ENCODE measurements around the gene NYNRIN.
"Not testable (repeated sequence)": the region's sequence is repeated elsewhere in the genome, so short reads cannot be mapped to it uniquely, and the experiment has no call there.

NYNRIN gene

DNA sequence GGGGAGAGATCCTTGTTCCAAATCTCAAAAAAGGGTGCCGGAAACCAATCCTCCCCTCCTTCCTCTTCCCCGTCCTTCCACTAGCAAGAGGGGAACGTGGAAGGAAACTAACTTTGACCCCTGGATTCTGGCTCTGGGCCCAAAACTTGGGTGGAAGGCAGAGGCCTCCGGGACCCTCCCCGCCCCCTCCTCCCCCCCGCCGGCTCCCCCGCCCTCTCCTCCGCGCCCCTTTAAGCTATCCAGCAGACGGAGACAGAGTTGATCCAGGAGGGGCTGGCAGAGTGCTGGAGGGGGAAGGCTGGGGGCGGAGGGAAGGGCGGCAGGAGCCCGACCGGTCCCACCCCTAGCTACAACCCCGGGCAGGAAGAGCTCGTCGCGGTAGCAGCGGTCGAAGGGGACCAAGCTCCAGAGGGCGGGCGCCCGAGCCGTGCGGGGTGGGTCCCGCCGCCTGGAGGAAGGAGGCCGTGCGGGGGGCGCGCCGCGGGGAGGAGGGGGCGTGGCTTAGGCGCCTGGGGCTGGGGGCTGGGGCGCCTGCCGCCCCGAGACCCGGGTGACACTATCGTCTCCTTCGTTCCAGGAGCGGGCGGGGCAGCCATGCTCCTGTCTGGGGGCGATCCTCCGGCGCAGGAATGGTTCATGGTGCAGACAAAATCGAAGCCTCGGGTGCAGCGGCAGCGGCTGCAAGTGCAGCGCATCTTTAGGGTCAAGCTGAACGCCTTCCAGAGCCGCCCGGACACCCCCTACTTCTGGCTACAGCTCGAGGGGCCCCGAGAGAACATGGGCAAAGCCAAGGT lies at the start of gene NYNRIN:
NYNRIN (plus strand) TSS at position 351 of the 794 bp plus-strand sequence; CDS start at position 595, 244 bp downstream.
- no peak for DNase-seq

DNA sequence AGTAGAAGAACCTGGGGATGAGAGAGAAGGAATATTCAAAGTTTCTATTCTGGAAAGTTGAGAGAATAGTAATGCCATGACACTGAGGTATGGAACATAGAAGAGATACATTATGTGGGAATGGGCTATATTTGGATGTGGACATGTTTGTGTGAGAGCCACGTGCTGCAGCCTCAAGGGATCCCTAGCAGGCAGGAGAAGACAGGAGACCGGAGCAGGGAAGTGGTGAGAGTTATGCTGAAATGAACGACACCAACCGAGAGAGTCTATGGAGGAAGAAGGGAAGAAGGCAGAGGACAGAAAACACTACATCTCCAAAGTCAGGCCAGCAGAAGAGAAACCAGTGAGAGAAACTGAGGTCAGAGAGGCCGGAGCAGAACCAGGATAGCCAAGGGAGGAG lies 49.1 kb upstream of the NYNRIN start:
- DNase-seq: no peak

DNA sequence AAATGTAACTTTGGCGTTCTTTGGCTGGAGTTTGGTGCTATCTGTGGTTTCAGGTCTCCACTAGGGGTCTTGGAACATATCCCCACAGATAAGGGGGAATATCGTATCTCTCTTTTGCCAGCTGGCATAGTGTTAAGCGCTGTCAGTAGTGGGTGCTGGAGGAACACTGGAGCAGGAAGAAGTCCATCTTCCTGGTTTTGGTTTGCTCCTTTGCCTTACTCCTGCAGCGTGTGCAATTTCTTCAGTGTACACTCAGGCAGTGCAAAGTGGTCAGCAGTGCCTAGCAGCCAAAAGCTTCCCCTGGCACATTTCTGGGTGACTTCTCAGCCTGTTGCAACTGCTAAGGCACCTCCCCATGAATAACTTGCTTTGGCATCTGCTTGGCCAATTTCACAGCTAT lies 47.3 kb upstream of the NYNRIN start:
- no peak for DNase-seq

DNA sequence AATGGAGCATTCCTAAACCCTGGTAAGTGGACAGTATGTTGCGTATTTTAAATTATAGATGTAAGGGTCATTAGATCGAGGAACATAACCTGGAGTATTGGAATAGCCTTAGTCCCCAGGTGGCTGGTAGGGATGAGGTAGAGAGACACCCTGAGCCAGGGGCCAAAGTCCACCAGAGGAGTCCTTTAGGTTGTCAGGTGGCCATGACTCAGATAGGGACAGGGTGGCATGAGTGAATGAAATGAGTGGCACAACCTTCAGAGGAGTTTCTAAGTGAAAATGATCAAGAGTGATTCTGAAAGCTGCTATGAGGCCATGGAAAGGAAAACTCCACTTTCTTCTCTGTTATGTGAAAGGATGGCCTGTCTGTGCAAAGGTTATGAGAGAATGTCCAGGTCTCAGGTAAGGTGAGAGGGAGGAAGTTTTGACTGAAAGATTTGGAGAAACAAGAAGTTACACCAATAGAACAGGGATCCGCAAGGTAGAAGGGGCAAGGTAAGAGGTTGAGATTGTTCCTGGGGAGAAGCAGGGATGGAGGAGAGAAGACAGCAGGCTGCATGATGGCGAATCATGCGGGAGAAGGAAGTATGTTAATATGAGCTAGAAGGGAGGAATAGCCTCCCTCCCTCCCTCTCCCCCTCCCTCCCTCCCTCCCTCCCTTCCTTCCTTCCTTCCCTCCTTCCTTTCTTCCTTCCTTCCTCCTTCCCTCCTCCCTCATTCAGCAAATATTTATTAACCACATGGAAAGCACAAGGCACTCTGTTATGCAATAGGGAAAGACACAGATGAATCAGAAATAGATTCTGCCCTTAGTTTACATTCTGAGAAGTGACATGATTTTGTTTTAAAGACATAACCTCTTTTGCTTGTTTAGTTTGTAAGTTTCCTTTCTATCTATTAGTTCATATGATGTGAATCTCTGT lies 45.0 kb upstream of the NYNRIN start:
- DNase-seq: no peak

DNA sequence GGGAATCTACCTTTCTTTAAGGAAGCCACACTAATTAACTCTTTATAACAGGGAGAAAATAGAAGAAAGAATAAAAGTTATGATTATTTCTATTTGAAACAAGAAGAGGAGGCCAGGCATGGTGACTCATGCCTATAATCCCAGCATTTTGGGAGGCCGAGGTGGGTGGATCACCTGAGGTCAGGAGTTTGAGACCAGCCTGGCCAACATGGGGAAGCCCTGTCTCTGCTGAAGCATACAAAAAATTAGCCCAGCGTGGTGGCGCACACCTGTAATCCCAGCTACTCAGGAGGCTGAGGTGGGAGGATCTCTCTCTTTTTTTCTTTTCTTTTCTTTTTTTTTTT lies 44.3 kb upstream of the NYNRIN start:
- not testable (repeated sequence) for DNase-seq

DNA sequence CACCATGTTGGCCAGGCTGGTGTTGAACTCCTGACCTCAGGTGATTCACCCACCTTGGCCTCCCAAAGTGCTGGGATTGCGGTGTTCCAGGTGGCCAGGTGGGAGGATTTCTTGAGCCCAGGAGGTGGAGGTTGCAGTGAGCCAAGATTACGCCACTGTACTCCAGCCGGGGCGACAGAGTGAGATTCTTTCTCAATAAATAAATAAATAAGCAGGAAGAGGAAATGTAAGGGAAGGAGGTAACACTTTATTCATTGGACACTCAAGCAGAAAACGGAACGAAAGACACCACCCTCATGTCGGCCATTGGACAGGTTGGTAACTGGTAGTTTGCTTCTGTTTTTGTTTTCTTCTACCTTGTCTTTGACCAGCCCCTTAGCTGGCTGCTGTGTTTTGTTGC lies 43.8 kb upstream of the NYNRIN start:
- DNase-seq: no peak

DNA sequence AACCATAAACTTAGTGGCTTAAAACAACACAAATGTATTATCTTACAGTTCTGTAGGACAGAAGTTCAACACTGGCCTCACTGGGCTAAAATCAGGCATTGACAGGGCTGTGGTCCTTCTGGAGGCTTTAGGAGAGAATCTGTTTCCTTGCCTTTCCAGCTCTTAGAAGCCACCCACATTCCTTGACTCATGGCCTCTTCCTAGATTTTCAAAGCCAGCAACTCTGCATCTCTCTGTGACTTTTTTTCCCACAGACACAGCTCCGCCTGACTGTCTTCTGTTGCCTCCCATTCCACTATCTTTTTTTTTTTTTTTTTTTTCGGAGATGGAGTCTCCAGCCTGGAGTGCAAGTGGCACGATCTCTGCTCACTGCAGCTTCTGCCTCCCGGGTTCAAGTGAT lies 42.6 kb upstream of the NYNRIN start:
- DNase-seq: no peak

DNA sequence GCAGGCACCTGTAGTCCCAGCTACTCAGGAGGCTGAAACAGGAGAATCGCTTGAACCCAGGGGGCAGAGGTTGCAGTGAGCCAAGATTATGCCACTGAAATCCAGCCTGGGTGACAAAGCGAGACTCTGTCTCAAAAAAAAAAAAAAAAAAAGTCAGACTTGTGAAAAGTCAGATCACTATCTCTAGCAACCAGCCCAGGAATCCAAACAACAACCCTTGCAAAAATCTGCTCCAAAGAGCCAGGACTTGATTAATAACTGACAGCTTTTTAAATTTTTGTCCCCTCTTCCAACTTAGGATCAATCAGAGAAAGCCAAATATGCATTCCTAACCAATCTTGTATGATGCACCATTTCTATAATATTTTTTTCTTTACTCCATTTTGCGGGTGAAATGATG lies 38.5 kb upstream of the NYNRIN start:
- no peak for DNase-seq

DNA sequence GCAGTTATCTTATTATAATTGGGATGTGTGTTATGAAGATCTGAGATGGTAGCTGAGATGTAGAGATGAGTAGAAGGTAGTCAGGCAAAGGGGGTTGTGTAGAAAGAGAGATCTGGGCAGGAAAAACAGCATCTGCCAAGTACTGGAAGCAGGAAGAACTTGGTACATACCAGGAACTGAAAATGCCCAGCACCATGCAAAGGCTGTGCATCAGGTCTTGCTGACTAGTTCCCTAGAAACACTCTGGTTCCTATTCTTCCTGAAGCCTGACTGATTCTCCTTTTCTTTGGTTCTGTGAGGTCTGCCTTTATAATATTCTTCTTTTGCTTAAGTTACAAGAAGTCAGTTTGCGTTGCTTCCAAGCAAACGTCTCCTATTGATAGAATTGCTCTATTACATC lies 37.5 kb upstream of the NYNRIN start:
- no peak for DNase-seq

DNA sequence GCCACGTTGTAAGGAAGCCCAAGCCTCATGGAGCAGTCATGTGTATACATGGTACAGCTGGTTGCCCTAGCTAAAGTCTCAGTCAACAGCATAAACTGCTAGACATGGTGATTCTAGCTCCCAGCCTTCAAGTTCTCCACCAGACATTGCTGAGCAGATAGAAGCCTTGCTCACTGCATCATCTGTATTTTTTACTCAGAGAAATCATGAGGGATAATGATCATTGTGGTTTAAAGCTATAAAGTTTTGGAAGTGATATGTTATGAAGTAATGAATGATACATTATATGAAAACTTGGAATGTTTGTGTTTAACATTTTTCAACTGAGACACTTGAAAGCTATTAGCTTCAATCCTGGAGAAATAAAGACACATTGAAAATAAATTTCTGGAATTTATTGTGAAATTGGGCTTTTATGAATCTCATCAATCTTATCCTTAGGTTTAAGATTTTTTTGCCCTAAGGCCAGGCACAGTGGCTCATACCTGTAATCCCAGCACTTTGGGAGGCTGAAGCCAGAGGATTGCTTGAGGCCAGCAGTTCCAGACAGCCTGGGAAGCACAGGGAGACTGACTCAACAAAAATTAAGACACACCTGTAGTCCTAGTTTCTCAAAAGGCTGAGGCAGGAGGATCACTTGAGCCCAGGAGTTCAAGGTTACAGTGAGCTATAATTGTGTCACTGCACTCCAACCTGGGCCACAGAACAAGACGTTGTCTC lies 36.4 kb upstream of the NYNRIN start:
- no peak for DNase-seq

DNA sequence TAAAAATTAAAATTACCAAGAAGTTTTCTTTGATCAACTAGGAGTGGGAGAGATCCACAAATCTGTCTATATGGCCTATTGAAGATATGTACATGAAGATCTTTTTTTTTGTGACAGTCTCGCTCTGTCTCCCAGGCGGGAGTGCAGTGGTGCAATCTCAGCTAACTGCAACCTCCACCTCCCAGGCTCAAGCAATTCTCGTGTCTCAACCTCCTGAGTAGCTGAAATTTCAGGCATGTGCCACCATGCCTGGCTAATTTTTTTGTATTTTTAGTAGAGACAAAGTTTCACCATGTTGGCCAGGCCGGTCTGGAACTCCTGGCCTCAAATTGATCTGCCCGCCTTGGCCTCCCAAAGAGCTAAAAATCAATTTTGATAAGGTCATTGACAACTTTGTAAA lies 35.4 kb upstream of the NYNRIN start:
- no peak for DNase-seq

DNA sequence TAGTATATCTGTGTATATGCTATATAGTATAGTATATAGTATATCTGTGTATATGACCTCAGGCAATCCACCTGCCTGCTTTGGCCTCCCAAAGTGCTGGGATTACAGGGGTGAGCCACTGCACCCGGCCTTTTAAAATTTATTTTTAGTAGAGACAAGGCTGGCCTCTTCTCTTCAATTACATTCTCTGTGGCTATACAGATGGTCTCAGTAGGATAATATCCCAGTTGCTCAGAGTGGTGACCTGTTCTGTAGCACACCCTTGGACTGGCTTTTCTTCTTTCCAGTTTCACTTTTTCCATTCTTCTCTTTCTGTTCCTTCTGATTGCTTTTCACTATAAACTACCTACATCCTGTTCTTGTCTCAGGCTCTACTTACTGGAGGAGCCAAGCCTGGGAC lies 34.0 kb upstream of the NYNRIN start:
- no peak for DNase-seq

DNA sequence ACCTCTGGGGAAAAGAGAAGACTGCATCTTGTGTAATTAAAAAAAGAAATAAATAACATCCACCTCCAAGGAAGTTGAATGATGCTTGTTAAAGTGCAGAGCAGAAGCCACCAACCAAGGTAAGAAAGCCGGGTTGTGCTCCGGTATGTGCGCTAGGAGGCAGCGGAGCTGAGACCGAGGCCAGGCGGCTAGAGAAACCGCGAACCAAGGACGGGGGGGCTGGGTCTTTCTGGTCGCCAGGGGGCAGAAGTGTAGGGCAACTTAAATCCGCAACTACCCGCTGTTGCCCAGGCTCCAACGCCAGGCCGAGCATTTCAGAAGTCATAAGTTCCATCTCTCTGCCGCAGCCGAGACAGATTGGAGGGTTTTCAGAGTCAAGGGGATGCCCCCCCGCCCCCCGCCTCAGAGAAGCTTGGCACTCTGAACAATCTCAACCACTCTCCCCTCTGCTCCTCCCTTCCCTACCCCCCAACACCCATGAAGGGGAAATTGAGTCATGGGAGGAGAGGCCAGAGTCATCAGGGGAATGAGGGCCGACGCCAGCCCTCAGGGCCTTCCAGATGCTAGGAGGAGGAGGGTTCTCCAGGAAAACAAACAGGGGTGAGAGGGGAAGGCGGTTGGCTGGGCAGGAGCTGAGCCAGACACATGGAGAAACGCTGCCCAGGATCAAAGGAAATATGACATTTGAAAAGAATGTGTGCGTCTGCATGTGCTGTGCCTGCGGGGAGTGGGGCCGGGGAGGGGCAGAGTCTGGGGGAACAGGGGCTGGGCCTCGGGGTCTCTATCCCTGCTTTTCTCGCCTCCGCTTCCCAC lies 33.0 kb upstream of the NYNRIN start:
- DNase-seq: peak in 1 of 2 experiments; percentile 39

DNA sequence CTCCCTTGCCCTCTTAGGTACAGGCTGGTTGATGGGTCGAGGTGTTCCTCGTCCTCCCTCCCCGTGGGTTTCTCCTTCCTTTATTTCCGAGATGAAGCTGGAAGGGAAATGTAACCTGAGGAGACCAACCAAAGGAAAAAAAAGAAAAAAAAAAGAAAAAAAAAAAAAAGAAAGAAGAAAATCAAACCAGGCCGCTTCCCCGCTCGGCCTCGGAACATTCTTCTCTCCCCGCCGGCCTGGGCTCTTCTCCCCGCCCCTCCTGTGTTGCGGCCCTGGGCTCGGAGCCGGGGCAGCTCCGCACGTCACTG lies 32.4 kb upstream of the NYNRIN start:
- no peak for DNase-seq

DNA sequence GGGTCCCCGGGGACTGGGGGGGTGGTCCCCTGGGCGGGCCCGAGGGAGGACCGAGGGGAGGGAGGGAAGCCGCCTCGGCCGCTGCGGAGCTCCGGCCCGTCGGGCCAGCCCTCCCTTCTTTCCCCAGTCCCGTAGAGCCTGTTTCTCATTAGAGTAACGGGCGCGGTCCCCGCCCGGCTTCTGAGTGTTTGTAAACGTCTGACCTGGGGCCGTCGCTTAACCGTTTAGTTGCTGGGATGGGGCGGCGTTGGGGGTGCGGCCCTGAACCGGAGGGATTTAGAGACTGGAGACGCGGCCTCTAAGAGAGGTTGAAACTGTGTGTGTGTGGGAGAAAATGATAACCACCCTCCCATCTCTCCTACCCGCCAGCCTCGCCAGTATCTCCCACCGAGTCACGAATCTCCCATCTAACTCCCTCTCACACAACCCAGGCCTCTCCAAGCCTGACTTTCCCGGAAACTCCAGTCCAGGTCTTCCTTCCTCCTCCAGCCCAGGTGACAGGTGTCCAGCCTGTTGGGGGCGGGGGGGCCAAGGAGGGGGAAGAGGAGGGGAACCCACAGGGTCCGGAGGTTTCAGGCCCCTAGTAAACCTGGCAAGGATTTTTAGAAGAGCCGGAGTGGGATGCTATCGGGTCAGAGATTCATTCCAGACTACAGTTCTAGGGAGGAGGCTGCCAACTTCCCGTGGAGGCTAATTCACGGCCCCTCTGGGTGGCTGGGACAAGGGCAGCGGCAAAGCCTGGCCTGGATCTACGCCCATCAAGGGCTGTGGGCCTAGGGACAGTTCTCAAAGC lies 31.9 kb upstream of the NYNRIN start:
- peak; percentile 77 to 96 for DNase-seq

DNA sequence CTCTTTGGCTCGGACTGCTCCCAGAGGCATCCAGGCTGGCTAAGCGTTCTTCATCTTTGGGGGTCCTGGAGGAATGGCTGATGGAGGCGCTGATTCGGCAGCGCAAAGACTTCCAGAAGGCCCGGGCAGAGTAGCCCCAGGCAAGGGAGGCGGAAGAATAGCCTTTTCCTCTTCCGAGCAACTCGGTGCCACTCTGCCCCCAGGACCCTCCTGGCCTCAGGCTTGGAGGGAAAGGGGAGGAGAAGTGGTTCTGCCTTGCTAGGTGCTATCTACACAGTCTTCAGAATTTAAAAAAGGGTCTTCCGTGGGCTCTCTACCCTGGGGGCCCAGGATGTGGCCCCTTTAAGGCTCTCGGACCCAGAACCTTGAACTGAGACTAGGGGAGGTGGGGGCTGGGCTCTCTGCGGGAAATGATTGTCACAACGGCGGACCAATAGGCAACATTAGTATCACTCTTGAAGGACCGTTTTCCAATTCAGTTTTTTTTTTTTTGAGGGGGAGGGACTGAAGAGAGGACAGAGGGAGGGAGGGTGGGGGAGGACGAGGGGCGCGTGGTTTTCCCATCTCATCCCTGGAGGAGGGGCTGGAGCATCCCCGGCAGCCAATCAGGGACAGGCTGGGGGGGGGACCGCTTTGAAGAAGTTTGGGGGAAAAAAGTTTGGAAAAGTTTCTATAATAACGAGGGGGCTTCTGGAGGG lies 31.1 kb upstream of the NYNRIN start, which contains the start of gene NFATC4:
NFATC4 (plus strand) TSS at position 671 of the 698 bp plus-strand sequence. CDS start 157 bp downstream, outside the sequence.
- DNase-seq: no peak

DNA sequence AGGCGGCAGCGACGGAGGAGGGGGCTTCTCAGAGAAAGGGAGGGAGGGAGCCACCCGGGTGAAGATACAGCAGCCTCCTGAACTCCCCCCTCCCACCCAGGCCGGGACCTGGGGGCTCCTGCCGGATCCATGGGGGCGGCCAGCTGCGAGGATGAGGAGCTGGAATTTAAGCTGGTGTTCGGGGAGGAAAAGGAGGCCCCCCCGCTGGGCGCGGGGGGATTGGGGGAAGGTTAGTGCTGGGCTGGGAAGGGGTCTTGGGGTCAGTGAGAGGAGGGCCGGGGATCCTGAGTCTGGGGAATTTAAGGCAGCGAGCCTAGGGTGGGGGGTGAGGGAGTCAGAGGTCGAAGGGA lies 30.6 kb upstream of the NYNRIN start:
- no peak for DNase-seq

DNA sequence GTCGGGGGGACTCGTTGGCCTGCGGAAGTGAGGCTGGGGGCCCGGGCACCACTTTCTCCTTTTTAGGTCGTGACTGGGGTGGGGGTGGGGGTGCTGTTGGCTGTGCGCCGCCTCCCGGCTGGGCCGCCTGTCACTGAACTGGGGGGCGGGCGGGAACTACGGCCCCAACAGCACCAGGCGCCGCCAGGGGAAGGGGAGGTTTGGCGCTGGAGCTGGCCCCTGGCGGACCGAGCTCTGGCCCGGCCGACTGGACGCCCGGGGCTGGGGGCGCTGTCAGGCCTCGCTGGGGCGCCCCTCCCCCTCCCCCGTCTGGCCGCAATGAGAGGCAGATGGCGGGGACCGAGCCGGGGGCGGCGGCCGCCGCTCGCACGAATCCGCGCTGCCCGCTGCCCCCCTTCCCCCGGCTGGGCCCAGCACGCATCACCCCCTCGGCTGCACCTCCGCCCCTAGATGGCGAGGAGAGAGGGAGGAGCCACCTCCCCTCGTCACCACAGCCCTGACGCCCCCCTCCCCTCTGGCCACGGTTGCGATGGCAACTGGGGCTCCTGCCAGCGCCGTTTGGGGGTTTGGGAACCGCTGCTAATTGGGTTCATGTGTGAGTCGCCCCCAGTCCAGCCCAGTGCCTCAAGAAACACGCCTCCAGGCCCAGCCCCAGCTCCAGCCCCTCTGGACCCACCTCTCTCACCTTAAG lies 30.1 kb upstream of the NYNRIN start:
- DNase-seq: no peak

DNA sequence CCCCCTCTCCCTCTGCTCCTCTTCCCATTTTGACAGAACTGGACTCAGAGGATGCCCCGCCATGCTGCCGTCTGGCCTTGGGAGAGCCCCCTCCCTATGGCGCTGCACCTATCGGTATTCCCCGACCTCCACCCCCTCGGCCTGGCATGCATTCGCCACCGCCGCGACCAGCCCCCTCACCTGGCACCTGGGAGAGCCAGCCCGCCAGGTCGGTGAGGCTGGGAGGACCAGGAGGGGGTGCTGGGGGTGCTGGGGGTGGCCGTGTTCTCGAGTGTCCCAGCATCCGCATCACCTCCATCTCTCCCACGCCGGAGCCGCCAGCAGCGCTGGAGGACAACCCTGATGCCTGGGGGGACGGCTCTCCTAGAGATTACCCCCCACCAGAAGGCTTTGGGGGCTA lies 29.3 kb upstream of the NYNRIN start:
- no peak for DNase-seq

DNA sequence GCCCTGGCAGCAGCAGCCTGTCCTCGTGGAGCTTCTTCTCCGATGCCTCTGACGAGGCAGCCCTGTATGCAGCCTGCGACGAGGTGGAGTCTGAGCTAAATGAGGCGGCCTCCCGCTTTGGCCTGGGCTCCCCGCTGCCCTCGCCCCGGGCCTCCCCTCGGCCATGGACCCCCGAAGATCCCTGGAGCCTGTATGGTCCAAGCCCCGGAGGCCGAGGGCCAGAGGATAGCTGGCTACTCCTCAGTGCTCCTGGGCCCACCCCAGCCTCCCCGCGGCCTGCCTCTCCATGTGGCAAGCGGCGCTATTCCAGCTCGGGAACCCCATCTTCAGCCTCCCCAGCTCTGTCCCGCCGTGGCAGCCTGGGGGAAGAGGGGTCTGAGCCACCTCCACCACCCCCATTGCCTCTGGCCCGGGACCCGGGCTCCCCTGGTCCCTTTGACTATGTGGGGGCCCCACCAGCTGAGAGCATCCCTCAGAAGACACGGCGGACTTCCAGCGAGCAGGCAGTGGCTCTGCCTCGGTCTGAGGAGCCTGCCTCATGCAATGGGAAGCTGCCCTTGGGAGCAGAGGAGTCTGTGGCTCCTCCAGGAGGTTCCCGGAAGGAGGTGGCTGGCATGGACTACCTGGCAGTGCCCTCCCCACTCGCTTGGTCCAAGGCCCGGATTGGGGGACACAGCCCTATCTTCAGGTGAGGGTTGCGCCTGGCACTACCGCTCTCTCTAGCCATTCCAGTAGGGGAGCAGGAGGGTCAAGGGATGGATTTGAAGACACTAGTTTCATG lies 28.7 kb upstream of the NYNRIN start:
- no peak for DNase-seq

Data from NCI-H446 (cell line).